Heart right ventricle (tissue), 16 donors: ENCODE results near the gene USP22. TPM values are rescaled to one million over a fixed set of nuclear protein-coding genes. Genes with fewer than 3 reads are reported as not detected.

ENCODE experiments used
- ATAC-seq, 8 donors: fragments of 200-7000 bp; cut with Tn5 transposase; one replicate each; pipeline ENCODE4 v1.9.1; 2020; ENCODE audit warnings: mild to moderate bottlenecking in 8 of 8, moderate library complexity in 8 of 8, moderate number of reproducible peaks in 1 of 8
- DNase-seq, 2 donors: peaks; one replicate each; pipeline ENCODE4 v3.0.0-alpha.2; 2020
- H3K27ac ChIP-seq, 10 donors: fragments of 200-600 bp; sonication (generic) in 2 of 10; one replicate each; pipeline versions ENCODE4 v1.5.0 to v1.8.0; 2020 to 2022; ENCODE audit warnings: mild to moderate bottlenecking in 3 of 10
- H3K27me3 ChIP-seq, 7 donors: fragments of 200-600 bp; one replicate each; pipeline ENCODE4 v1.8.0; 2021 to 2022; ENCODE audit warnings: mild to moderate bottlenecking in 2 of 7
- H3K36me3 ChIP-seq, 9 donors: fragments of 200-600 bp; sonication (generic) in 1 of 9; one replicate each; pipeline versions ENCODE4 v1.5.0 to v1.8.0; 2020 to 2022; ENCODE audit warnings: mild to moderate bottlenecking in 2 of 9
- H3K4me1 ChIP-seq, 9 donors: fragments of 200-600 bp; sonication (generic) in 1 of 9; one replicate each; pipeline versions ENCODE4 v1.5.0 to v1.8.0; 2020 to 2022; ENCODE audit warnings: mild to moderate bottlenecking in 4 of 9
- H3K4me3 ChIP-seq, 10 donors: fragments of 200-600 bp; sonication (generic) in 2 of 10; one replicate each; pipeline versions ENCODE4 v1.5.0 to v1.8.0; 2020 to 2022; ENCODE audit warnings: mild to moderate bottlenecking in 7 of 10, moderate library complexity in 2 of 10
- H3K9me3 ChIP-seq, 11 donors: fragments of 200-600 bp in 10 of 11; sonication (generic) in 2 of 11; one replicate each; pipeline versions ENCODE4 v1.5.0 to v1.8.0; 2013 to 2022; ENCODE audit warnings: mild to moderate bottlenecking in 2 of 11, control low read depth in 1 of 11, moderate library complexity in 1 of 11
- CTCF ChIP-seq, 9 donors: fragments of 200-600 bp; sonication (generic) in 2 of 9; IDR thresholded peaks; one replicate each; pipeline versions ENCODE4 v1.5.0 to v1.8.0; 2021 to 2022; ENCODE audit warnings: antibody characterized with exemption in 9 of 9, mild to moderate bottlenecking in 5 of 9, moderate library complexity in 1 of 9
- WGBS, 2 donors: extraction: QIAGEN DNeasy Blood & Tissue Kit; methylation state at CpG; one replicate each; pipeline ENCODE4 v1.1.7; 2013; ENCODE audit warnings: inconsistent platforms in 1 of 2; 5-methylcytosine and 5-hydroxymethylcytosine counted together
- intact Hi-C, 10 donors: fragments of 100-400 bp; cut with DNase I; formaldehyde crosslinking; loops; one replicate each; pipeline versions ENCODE4 v1.11.1 to v1.14.2; 2022
- polyA plus RNA-seq, 2 donors: library from polyadenylated mRNA; stranded (reverse); fragments of 200-250 nt; gene quantifications; one replicate each; pipeline ENCODE4 v1.2.3, GENCODE V29; 2013
- total RNA-seq, 10 donors: library from RNA; stranded (reverse); fragmentation: NEBNext Ultra II Directional in 3 of 10; extraction: Animal tissue kit (Norgen Biotek cat#: 25700) in 3 of 10; gene quantifications; one replicate each; pipeline versions ENCODE4 v1.2.1 to v1.2.4, GENCODE V29; 2021 to 2023
- donor health status: Arrhythmogenic right ventricular cardiomyopathy.
- donor health status: ischemic (EF 13 %, LVEDD 7.1; RV severe dilation, severe dysfunction).
- donor health status: healthy with polysubstance abuse.
- donor health status: DM: no; HTN: yes; CAD: no.
- donor health status: DM: no; HTN: no; CAD: no.
- donor health status: ischemic (EF 25% LVEDD 6.9; RV normal size, moderate dysfunction).
- donor health status: ischemic (EF 25% LVEDD 5.7; RV mildly dilated, moderate dysfunction).
- donor health status: healthy.
- donor health status: DM: yes; HTN: yes; CAD: no.
- donor health status: Ischemic cardiomyopathy.
- donor health status: ischemic (EF 35%, LVEDD 5.7; RV mildly dilated, moderate dysfunction).
- donor health status: nonischemic (EF 11% LVEDD 7.7; RV severe dilation, severe dysfunction).
- donor health status: DM: yes; HTN: yes; CAD: no.
- donor health status: PGD.
- donor health status: ischemic (EF 29% LVEDD 5.4; RV normal size, mild dysfunction).
- donor health status: nonischemic (EF 23%, LVEDD 6.1; RV moderate dilation, normal function).

USP22 gene
- total and polyA plus RNA-seq, 12 donors = 26.6 to 218 (median 173) TPM

- Histone ChIP-seq H3K27me3 (no peaks in the 10 kb centered on the region), H3K36me3 (peaks cover 0 to 39% (median 4%) of the 10 kb centered on the region in 9 donors), H3K4me3 (peak overlapping the region in 6 of 10 donors; percentile 2 to 28 (median 18)), H3K27ac (peak overlapping the region in 7 of 10 donors; percentile 14 to 73 (median 45)), H3K4me1 (peaks cover 30 to 100% (median 97%) of the 10 kb centered on the region in 9 donors), H3K9me3 (no peaks in the 10 kb centered on the region)
- 16 to 17% methylated on average over 13 of the region's 13 CpGs for WGBS, 2 donors
- intact Hi-C loops = no loop called here
- TF ChIP-seq CTCF (IDR thresholded peaks at IDR 0.05) = no peak
- ATAC-seq (peak; percentile 24 to 58 (median 38)), DNase-seq (no peak)
These were observed 8.2 kb downstream of the USP22 start for GRCh38 chr17:21034340-21035235.

- DNase-seq (no peak), ATAC-seq (no peak)
- Histone ChIP-seq H3K27ac (peak overlapping the region in 4 of 10 donors; percentile 8 to 73 (median 44)), H3K4me3 (no peak overlapping the region), H3K4me1 (peaks cover 33 to 100% (median 98%) of the 10 kb centered on the region in 9 donors), H3K9me3 (no peaks in the 10 kb centered on the region), H3K36me3 (peaks cover 0 to 31% (median 3%) of the 10 kb centered on the region in 9 donors), H3K27me3 (no peaks in the 10 kb centered on the region)
- 46% methylated on average over 2 of the region's 2 CpGs for WGBS, 2 donors
- intact Hi-C loops = no loop called here
- TF ChIP-seq CTCF (IDR thresholded peaks at IDR 0.05) = no peak
These were observed 9.5 kb downstream of the USP22 start for GRCh38 chr17:21033350-21033749.

- ATAC-seq (peak in 2 of 8 donors; percentile 53 to 54), DNase-seq (no peak)
- no peak overlapping the region for H3K27ac ChIP-seq
- intact Hi-C loops = no loop called here
- H3K9me3 ChIP-seq = no peaks in the 10 kb centered on the region
- peaks cover 0 to 33% (median 16%) of the 10 kb centered on the region in 9 donors for H3K36me3 ChIP-seq
- H3K4me3 ChIP-seq = no peak overlapping the region
- no peaks in the 10 kb centered on the region for H3K27me3 ChIP-seq
- H3K4me1 ChIP-seq = peaks cover 33 to 99% (median 90%) of the 10 kb centered on the region in 9 donors
- no peak for TF ChIP-seq CTCF (IDR thresholded peaks at IDR 0.05)
- 32 to 42% methylated on average over 8 of the region's 8 CpGs for WGBS, 2 donors
These were observed 10.9 kb downstream of the USP22 start for GRCh38 chr17:21031756-21032396.

- Histone ChIP-seq H3K9me3 (no peaks in the 10 kb centered on the region), H3K27me3 (no peaks in the 10 kb centered on the region), H3K27ac (no peak overlapping the region), H3K4me3 (no peak overlapping the region), H3K36me3 (peaks cover 0 to 41% (median 26%) of the 10 kb centered on the region in 9 donors), H3K4me1 (peaks cover 27 to 85% (median 76%) of the 10 kb centered on the region in 9 donors)
- intact Hi-C loops = no loop called here
- no peak for DNase-seq
- WGBS, 2 donors = 73 to 74% methylated on average over 7 of the region's 7 CpGs
- ATAC-seq = no peak
- TF ChIP-seq CTCF (IDR thresholded peaks at IDR 0.05) = no peak
These were observed 12.4 kb downstream of the USP22 start for GRCh38 chr17:21030375-21030774.
